ENCODE measurements around the gene PLEKHM2. TPM values are rescaled to one million over a fixed set of nuclear protein-coding genes. Genes with fewer than 3 reads are reported as not detected.

The PLEKHM2 gene
- total RNA-seq, 1 experiment from 2014 or later: 49.7 TPM

DNA sequence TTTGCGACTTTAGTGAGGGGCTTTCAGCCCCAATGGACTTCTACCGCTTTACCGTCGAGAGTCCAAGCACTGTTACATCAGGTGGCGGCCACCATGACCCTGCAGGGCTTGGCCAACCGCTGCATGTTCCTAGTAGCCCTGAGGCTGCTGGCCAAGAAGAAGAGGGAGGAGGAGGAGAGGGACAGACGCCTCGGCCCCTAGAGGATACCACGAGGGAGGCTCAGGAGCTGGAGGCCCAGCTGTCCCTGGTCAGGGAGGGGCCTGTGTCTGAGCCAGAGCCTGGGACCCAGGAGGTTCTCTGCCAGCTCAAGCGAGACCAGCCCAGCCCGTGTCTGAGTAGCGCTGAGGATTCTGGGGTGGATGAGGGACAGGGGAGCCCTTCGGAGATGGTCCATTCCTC lies 43.3 kb downstream of the PLEKHM2 start (continued):
- TF ChIP-seq ZNF425 (CRISPR knock-in tag; conservative IDR thresholded peaks at IDR 0.05) (no peak), ZNF219 (CRISPR knock-in tag; IDR thresholded peaks at IDR 0.05; ENCODE audit: borderline replicate concordance) (no peak), TEAD1 (CRISPR knock-in tag; IDR thresholded peaks at IDR 0.05) (no peak), CTCF (IDR thresholded peaks at IDR 0.05) (no peak)
- TF ChIP-seq, protein P1, sequence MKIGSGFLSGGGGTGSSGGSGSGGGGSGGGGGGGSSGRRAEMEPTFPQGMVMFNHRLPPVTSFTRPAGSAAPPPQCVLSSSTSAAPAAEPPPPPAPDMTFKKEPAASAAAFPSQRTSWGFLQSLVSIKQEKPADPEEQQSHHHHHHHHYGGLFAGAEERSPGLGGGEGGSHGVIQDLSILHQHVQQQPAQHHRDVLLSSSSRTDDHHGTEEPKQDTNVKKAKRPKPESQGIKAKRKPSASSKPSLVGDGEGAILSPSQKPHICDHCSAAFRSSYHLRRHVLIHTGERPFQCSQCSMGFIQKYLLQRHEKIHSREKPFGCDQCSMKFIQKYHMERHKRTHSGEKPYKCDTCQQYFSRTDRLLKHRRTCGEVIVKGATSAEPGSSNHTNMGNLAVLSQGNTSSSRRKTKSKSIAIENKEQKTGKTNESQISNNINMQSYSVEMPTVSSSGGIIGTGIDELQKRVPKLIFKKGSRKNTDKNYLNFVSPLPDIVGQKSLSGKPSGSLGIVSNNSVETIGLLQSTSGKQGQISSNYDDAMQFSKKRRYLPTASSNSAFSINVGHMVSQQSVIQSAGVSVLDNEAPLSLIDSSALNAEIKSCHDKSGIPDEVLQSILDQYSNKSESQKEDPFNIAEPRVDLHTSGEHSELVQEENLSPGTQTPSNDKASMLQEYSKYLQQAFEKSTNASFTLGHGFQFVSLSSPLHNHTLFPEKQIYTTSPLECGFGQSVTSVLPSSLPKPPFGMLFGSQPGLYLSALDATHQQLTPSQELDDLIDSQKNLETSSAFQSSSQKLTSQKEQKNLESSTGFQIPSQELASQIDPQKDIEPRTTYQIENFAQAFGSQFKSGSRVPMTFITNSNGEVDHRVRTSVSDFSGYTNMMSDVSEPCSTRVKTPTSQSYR (CRISPR knock-in tag; IDR thresholded peaks at IDR 0.05): no peak

DNA sequence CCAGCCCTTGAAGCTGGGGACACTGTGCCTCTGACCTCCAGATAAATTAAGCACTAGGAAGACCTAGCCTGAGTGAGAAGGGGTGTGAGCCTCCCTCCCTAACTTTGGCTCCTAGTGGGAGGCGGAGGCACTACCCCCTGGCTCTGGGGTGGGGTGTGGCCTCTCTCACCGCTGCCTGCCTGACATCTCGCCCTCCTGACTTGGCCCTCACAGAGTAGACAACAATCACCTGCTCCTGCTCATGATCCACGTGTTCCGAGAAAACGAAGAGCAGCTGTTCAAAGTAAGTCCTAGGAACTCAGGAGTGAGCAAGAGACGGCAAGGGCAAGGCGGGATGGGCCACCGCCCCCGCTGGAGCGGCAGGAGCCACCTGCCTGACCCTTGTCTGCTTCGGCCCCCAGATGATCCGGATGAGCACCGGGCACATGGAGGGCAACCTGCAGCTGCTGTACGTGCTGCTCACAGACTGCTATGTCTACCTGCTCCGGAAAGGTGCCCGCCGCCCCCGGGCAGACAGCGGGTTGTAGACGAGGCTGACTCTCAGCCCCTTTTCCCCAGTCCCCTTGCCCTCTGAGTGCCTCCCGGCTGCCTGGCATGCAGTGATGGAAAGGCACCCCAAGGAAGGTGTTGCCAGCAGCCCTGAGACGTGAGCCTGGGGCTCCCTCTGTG lies 43.9 kb downstream of the PLEKHM2 start:
- H3K36me3 Mint-ChIP-seq: peaks cover 24% of the 10 kb centered on the region; the same call in 1 of the 2 replicates
- ATAC-seq (no peak), DNase-seq (ENCODE audit: low spot score) (no peak)
- ChIA-PET CTCF (interaction anchor here (1.2 kb wide), 1 partner anchor 13 kb away, joined by 3 read pairs; no protein-coding TSS in a partner anchor), POLR2A (no interaction called here)
- H3K4me3 Mint-ChIP-seq: no peak overlapping the region
- no peaks in the 10 kb centered on the region for H3K4me1 Mint-ChIP-seq
- H3K9me3 Mint-ChIP-seq: no peaks in the 10 kb centered on the region
- no peak overlapping the region for H3K27ac Mint-ChIP-seq
- TF ChIP-seq ELF4 (CRISPR knock-in tag; IDR thresholded peaks at IDR 0.05; ENCODE audit: low read depth) (no peak), KAT7 (CRISPR knock-in tag; IDR thresholded peaks at IDR 0.05; ENCODE audit: borderline replicate concordance) (no peak), GRHL2 (CRISPR knock-in tag; IDR thresholded peaks at IDR 0.05; ENCODE audit: insufficient replicate concordance, severe bottlenecking) (no peak), IRF2 (CRISPR knock-in tag; IDR thresholded peaks at IDR 0.05; ENCODE audit: borderline replicate concordance, low read depth) (no peak)
- no peaks in the 10 kb centered on the region for H3K27me3 Mint-ChIP-seq (ENCODE audit: low read depth)

GRCh38 chr1:15728937-15729657 lies 45.0 kb downstream of the PLEKHM2 start:
- ATAC-seq (no peak), DNase-seq (ENCODE audit: low spot score) (no peak)
- no peaks in the 10 kb centered on the region for H3K9me3 Mint-ChIP-seq
- no peaks in the 10 kb centered on the region for H3K27me3 Mint-ChIP-seq (ENCODE audit: low read depth)
- CTCF ChIA-PET: no interaction called here
- H3K4me1 Mint-ChIP-seq: no peaks in the 10 kb centered on the region
- POLR2A ChIA-PET: no interaction called here
- peaks cover 24% of the 10 kb centered on the region; the same call in 1 of the 2 replicates for H3K36me3 Mint-ChIP-seq
- H3K27ac Mint-ChIP-seq: no peak overlapping the region
- H3K4me3 Mint-ChIP-seq: no peak overlapping the region
- TF ChIP-seq JAZF1 (CRISPR knock-in tag; IDR thresholded peaks at IDR 0.05): no peak
- TF ChIP-seq, protein P2, sequence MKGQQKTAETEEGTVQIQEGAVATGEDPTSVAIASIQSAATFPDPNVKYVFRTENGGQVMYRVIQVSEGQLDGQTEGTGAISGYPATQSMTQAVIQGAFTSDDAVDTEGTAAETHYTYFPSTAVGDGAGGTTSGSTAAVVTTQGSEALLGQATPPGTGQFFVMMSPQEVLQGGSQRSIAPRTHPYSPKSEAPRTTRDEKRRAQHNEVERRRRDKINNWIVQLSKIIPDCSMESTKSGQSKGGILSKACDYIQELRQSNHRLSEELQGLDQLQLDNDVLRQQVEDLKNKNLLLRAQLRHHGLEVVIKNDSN (CRISPR knock-in tag; IDR thresholded peaks at IDR 0.05): no peak
- no peak for TF ChIP-seq NFYB (CRISPR knock-in tag; conservative IDR thresholded peaks at IDR 0.05; ENCODE audit: low read depth)
- no peak for TF ChIP-seq ZNF512 (CRISPR knock-in tag; IDR thresholded peaks at IDR 0.05; ENCODE audit: borderline replicate concordance)
- TF ChIP-seq MXD4 (CRISPR knock-in tag; IDR thresholded peaks at IDR 0.05; ENCODE audit: borderline replicate concordance): no peak
- TF ChIP-seq NR3C1 (CRISPR knock-in tag; conservative IDR thresholded peaks at IDR 0.05; ENCODE audit: low read depth): no peak
- TF ChIP-seq PREB (CRISPR knock-in tag; IDR thresholded peaks at IDR 0.05; ENCODE audit: borderline replicate concordance): no peak
- no peak for TF ChIP-seq OVOL2 (CRISPR knock-in tag; IDR thresholded peaks at IDR 0.05; ENCODE audit: borderline replicate concordance)
- TF ChIP-seq, protein P3, sequence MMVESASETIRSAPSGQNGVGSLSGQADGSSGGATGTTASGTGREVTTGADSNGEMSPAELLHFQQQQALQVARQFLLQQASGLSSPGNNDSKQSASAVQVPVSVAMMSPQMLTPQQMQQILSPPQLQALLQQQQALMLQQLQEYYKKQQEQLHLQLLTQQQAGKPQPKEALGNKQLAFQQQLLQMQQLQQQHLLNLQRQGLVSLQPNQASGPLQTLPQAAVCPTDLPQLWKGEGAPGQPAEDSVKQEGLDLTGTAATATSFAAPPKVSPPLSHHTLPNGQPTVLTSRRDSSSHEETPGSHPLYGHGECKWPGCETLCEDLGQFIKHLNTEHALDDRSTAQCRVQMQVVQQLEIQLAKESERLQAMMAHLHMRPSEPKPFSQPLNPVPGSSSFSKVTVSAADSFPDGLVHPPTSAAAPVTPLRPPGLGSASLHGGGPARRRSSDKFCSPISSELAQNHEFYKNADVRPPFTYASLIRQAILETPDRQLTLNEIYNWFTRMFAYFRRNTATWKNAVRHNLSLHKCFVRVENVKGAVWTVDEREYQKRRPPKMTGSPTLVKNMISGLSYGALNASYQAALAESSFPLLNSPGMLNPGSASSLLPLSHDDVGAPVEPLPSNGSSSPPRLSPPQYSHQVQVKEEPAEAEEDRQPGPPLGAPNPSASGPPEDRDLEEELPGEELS (CRISPR knock-in tag; IDR thresholded peaks at IDR 0.05): no peak

Measured in WTC11 (cell line).